ENCODE results near the gene FBXW8.

GRCh38 chr12:116924558-116925453, 14.1 kb downstream of the FBXW8 start:
- TF ChIP-seq CTCF (IDR thresholded peaks at IDR 0.05): no peak
- TF ChIP-seq POLR2A (IDR thresholded peaks at IDR 0.05): no peak

All from esophagus squamous epithelium (tissue), 4 donors.